Cardiac fibroblast (primary cell): Measurements from ENCODE around the gene ODAD2.
"Not testable (repeated sequence)": the region's sequence is repeated elsewhere in the genome, so short reads cannot be mapped to it uniquely, and the experiment has no call there.

Experiments used
- DNase-seq, 2 donors: peaks; one replicate each; pipeline versions ENCODE4 v3.0.0 to v3.0.0-alpha.2; 2010; ENCODE audit warnings: low read depth in 2 of 2
- H3K4me3 ChIP-seq, 2 donors: replicated peaks in 1 of 2; 1 replicate in 1 of 2; 2 replicates in 1 of 2; pipeline ENCODE4 v1.5.1; 2011; ENCODE audit warnings: low read depth in 2 of 2, low read length in 2 of 2, mild to moderate bottlenecking in 2 of 2, moderate library complexity in 1 of 2
- CTCF ChIP-seq: IDR thresholded peaks from one replicate; pipeline ENCODE4 v1.5.1; 2011; ENCODE audit warnings: low read depth, mild to moderate bottlenecking, low read length, inconsistent platforms

Gene ODAD2

DNA sequence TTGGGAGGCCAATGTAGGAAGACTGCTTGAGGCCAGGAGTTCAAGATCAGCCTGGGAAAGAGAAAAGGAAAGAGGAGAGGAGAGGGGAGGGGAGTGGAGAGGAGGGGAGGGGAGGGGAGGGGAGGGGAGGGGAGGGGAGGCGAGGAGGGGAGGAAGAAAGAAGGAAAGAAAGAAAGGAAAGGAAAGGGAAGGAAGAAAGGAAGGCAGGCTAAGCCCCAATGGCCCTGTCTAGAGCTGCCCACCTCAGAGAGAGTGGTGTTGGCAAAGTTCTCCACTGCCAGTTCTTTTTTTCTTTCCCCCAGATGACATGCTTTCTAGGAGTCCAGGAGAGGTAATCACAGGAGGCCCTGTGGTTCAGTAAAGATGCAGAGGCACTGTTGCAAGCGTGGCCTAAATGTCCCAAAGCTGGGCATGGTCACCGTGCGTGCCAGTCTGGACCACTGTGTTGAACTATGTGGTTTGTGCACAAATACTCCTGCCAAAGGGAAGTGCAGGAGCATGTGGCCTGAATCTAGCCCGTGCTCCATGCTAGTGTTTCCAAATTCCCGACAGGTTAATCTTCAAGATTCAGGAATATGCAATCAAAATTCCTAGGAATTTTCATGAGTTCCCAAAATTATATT, 39.7 kb downstream of the ODAD2 start:
- no peak overlapping the region for H3K4me3 ChIP-seq
- DNase-seq: no peak

DNA sequence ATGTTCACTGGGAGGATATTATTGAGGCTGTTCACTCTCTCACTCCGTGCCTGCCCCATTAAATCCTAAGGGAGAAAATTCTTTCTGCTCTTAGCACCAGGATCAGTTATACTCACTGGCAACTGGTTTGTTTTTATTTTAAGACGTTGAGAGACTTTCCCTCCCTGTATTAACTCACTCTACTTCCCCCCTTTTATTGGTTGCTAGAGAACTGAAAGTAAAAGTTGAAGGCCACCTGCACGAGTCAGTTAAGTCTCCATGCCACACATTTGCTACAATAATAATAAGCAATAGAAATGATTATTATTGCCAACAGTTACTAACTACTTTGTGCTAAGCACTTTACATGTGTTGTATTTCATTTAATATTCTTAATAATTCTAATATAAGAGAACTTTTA, 40.5 kb downstream of the ODAD2 start:
- not testable (repeated sequence) for H3K4me3 ChIP-seq, DNase-seq

More for the DNA sequence above, 39.7 kb downstream of the ODAD2 start:
- no peak for TF ChIP-seq CTCF

DNA sequence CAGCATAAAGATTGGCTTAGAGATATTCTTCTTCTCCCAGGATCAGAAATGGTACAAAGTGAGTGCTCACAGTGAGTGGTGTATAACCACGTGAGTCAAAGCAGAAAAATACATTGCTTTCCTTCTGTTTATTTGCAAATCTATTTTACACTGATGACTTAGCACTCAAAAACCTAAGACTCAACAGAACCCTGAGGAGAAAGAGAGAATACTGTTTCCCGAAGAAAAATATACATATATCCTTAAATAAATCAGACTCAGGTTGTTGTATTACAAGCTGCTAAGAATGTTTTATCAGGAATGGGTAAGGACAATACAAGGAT, 48.7 kb downstream of the ODAD2 start:
- TF ChIP-seq CTCF: no peak
- no peak overlapping the region for H3K4me3 ChIP-seq
- DNase-seq: no peak

GRCh38 chr10:27949528-27950241, 49.2 kb downstream of the ODAD2 start:
- H3K4me3 ChIP-seq: no peak overlapping the region
- no peak for DNase-seq
- no peak for TF ChIP-seq CTCF

DNA sequence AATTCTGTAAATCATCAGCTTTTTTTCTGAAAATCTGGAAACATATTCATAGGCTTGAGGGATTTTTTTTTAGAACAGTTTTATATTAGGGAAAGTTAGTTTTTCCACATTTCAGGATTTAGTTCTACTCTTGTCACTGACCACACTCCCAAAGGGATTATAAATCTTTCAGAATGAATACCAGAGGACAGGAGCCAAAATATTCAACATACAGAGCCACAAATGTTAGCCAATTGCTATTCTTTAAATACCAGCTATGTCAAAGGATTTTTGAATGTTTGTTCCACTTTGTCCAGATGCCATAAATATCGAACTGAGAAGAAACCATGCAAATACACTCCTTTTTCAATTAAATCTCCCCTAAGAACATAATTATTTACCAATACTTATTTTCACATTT, 50.7 kb downstream of the ODAD2 start:
- no peak for DNase-seq
- TF ChIP-seq CTCF: no peak
- no peak overlapping the region for H3K4me3 ChIP-seq

- DNase-seq: no peak
- TF ChIP-seq CTCF: no peak
- H3K4me3 ChIP-seq: no peak overlapping the region
Measured at GRCh38 chr10:27947540-27947939, 51.3 kb downstream of the ODAD2 start.

DNA sequence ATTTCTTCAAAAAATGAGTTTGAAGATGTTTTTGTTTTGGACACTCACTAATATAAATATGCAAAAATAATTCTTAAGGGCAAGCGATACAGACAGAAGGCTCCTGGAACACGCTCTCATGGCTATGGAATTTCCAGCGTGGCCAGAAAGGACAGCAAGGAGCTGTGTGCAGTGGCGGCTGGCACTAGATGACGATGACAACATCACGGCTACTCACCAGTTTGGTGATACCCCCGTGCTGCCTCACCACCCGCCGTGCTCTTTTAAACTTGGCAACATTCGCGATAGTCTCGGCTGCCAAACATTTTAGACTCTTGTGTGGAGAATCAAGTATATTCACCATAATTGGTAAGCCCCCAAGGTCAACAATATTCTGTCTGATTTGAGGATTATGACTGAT, 54.9 kb downstream of the ODAD2 start:
- TF ChIP-seq CTCF: no peak
- DNase-seq: no peak
- H3K4me3 ChIP-seq: no peak overlapping the region
